ENCODE results near the gene RASA3.
A peak's percentile ranks its signal among the peaks of the same experiment; 100 is the strongest.
"Not testable (repeated sequence)": the region's sequence is repeated elsewhere in the genome, so short reads cannot be mapped to it uniquely, and the experiment has no call there.

RASA3 gene

GRCh38 chr13:114142640-114143490, 10.4 kb upstream of the RASA3 start:
- peak in 1 of 2 donors; percentile 68 for DNase-seq (ENCODE audit: low read depth in 1 of 2, low spot score in 1 of 2)

DNA sequence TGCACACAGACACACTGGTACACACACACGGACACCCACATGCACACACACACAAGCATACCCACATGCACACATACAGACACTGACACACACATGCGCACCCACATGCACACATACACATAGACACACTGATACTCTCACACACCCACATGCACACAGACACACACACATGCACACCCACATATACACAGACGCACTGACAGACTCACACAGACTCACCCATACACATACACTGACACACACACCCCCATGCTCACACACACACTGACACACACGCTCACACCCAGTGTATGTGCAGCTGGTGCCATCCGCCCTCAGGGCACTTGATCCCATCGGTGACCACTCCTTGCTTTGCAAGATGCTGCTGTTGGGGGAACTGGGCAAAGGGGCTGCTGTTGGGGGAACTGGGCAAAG, 9.7 kb upstream of the RASA3 start:
- no peak for DNase-seq (ENCODE audit: low read depth in 1 of 2, low spot score in 1 of 2)

- no peak for DNase-seq (ENCODE audit: low read depth in 1 of 2, low spot score in 1 of 2)
Observed at GRCh38 chr13:114141261-114141996, 9.0 kb upstream of the RASA3 start.

GRCh38 chr13:114140906-114141250, 8.5 kb upstream of the RASA3 start:
- no peak for DNase-seq (ENCODE audit: low read depth in 1 of 2, low spot score in 1 of 2)

GRCh38 chr13:114140131-114140905, 7.9 kb upstream of the RASA3 start:
- no peak for DNase-seq (ENCODE audit: low read depth in 1 of 2, low spot score in 1 of 2)

GRCh38 chr13:114136576-114136975, 4.2 kb upstream of the RASA3 start:
- no peak for DNase-seq (ENCODE audit: low read depth in 1 of 2, low spot score in 1 of 2)

- no peak for DNase-seq (ENCODE audit: low read depth in 1 of 2, low spot score in 1 of 2)
Observed at GRCh38 chr13:114135731-114136171, 3.3 kb upstream of the RASA3 start.

DNA sequence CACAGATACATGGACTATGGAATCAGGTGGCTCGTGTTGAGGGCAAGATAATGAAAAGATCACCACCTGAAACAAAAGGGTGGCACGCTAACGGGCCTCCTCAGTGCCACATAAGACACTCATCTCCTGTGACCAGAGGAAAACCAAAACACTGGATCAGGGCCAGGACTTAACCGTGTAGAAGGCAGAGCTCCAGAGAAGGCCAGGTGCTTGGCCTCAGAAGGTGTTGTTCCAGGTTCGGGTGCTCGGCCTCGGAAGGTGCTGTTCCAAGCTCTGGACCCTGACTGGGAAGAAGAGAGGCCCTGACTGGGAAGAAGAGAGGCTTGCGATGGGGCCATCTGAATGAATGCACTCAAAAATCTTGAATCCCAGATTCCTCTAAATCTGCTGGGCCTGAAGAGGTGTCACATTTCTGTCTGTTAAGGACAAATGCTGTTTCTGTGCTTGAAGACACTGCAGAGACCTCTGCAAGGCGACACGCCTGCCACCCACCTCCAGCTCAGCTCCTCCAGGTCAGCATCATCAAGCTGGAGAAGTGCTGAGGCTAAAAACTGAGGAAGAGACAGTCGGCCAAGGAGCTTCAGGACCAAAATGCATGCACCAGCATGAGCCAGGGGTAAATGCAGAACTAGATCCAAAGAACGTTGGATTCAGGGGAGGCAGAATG, 2.7 kb upstream of the RASA3 start:
- DNase-seq (ENCODE audit: low read depth in 1 of 2, low spot score in 1 of 2): no peak

- DNase-seq (ENCODE audit: low read depth in 1 of 2, low spot score in 1 of 2): no peak
Observed at GRCh38 chr13:114134111-114134943, 1.9 kb upstream of the RASA3 start.

DNA sequence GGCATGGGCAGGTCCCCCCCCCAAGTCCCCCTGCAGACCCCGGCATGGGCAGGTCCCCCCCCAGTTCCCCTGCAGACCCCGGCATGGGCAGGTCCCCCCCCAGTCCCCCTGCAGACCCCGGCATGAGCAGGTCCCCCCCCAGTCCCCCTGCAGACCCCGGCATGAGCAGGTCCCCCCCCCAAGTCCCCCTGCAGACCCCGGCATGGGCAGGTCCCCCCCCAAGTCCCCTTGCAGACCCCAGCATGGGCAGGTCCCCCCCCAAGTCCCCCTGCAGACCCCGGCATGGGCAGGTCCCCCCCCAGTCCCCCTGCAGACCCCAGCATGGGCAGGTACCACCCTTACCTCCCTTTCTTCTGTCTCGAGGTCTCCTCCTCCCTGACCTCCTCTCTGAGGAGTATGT, 1.1 kb upstream of the RASA3 start:
- not testable (repeated sequence) for DNase-seq (ENCODE audit: low read depth in 1 of 2, low spot score in 1 of 2)

DNA sequence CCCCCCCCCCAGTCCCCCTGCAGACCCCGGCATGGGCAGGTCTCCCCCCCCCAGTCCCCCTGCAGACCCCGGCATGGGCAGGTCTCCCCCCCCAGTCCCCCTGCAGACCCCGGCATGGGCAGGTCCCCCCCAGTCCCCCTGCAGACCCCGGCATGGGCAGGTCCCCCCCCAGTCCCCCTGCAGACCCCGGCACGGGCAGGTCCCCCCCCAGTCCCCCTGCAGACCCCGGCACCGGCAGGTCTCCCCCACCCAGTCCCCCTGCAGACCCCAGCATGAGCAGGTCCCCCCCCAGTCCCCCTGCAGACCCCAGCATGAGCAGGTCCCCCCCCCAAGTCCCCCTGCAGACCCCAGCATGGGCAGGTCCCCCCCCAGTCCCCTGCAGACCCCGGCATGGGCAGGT, 703 bp upstream of the RASA3 start:
- DNase-seq (ENCODE audit: low read depth in 1 of 2, low spot score in 1 of 2): not testable (repeated sequence)

GRCh38 chr13:114131583-114132418, 622 bp downstream of the RASA3 start:
- no peak for DNase-seq (ENCODE audit: low read depth in 1 of 2, low spot score in 1 of 2)

DNA sequence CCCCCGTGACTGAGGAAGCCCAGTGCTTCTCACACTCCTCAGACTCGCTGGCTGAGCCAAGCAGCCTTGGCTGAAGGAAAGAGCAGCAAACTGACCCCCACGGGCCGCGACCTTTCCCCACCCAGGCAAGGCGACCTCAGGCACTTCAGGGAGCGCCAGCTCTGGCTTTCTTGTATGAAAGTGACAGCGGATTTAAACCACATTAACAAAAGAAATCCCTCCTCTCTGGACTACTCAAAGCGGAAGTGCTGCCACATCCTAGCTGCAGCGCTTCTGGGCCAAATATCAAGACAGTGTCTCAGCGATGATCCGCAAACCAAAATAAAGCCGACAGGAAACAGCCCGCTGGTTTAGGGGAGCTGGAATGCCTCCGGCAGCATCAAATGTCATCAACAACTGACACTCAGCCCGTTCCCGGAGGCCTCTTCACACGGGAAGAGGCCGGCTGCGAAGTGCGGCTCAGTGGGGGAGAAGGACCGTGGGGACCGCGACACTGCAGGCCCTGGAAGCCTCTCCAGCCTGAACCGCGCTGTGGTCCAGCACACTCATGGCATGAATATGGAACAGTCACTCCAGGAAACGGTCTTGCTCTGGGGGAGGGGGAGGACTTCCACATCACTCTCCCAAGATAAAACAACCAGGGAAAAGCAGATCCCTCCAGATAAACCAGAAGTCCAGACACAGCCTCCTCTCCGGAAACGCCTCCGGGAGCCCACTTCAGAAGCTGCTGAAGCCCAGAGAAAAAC, 1.4 kb downstream of the RASA3 start:
- no peak for DNase-seq (ENCODE audit: low read depth in 1 of 2, low spot score in 1 of 2)

DNA sequence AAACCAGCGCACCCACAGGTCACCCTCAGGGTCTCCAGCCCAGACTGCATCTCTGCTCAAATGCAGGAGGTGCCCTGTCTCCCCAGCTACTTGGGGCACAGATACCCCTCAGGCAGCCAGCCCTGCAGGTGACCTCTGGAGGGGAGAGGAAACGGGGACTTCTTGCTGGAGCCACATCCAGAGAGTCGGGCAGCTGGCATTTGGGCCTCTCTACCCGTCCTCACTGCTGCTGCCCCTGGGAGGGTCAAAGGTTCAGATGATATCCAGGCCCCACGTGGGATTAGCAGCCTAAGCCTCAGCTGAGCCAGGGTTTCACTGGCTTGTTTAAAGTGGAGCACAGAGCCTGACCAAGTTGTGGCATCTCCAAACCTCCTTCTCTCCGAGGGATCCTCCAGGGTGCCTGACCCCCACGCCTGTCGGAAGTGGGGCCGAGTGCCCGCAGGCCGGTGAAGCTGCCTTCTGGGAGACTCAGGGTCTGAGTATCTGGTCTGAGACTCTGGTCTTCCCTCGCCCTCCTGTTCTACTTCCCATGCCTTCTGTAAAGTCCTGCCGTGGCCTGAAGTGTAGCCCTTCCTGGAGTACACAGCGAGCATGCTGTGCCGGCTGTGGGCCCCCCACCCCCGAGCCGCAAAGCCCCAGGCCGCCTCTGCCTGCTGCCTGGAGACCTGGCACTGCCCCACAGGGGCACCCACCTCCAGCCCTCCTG, 2.1 kb downstream of the RASA3 start:
- DNase-seq (ENCODE audit: low read depth in 1 of 2, low spot score in 1 of 2): no peak

GRCh38 chr13:114129649-114130062, 2.8 kb downstream of the RASA3 start:
- no peak for DNase-seq (ENCODE audit: low read depth in 1 of 2, low spot score in 1 of 2)

DNA sequence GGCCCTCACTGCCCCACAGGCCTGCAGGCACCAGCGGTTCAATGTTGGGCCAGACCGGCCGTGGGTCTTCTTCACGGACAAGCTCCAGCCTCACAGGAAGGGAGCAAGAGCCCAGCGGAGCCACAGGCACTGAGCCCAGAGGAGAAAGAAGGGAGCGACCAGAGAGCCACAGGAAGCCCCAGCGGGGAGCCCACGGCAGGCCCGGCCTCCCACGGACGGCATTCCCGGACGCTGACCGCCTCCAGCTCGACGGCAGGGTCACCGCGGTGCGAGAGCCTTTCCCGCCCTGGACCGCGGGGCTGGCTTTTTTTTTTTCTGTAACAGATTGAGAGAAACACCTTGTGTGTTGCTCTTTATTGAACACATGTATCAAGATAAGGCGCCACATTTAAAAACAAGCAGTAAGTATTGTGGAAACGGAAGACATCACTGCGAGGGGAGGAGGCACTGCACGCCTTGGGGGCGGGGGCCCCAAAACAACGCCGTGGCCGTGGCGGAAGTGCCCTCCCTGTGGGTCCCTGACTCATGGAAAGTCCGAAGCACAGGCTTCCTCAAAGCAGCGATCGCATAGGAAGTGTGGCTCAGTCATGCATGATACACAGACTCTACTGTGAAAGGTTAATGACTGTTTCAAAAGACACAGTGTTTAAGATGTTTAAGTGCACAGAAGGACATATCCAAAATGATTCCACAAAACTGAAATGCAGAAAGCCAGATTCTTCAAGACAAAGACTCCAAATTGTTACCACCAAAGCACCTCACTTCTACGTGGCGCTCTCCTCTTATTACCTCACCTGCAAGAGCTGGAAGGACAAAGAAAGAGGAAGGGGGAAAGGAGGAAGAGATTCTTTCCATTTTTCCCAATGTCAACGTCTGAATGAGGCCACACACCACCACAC, 3.5 kb downstream of the RASA3 start:
- peak; percentile 83 to 87 for DNase-seq (ENCODE audit: low read depth in 1 of 2, low spot score in 1 of 2)

- DNase-seq (ENCODE audit: low read depth in 1 of 2, low spot score in 1 of 2): no peak
Observed at GRCh38 chr13:114128348-114128623, 4.1 kb downstream of the RASA3 start.
